ENCODE data around the gene FIGN. TPM values are rescaled to one million over a fixed set of nuclear protein-coding genes. Genes with fewer than 3 reads are reported as not detected.

The FIGN gene
- total and polyA plus RNA-seq, 4 experiments from 2014 or later = not detected

DNA sequence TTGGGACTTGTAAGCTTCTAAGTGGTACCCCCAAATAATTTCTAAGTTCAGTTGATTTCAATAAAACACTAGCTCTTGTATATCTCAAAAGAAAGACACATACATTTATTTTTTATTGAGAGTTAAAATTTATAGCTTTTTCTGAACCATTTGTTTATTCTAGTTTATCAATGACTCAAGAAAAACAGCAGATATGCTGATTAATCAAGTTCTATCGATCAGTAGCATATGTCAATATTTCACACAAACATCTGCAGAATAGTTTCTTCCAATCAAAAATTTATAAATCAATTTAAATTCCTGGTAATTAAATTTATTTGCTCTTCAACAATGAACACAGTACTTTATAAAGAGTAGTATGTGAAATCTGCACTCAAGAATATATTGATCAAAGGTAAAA lies 5.3 kb downstream of the FIGN start:
- no peak overlapping the region for H3K4me3 ChIP-seq (ENCODE audit: low read length in 2 of 2)
- H3K27me3 Mint-ChIP-seq = peaks cover 5 to 6% of the 10 kb centered on the region in 2 donors
- no peaks in the 10 kb centered on the region for H3K36me3 Mint-ChIP-seq
- ChIA-PET POLR2A (ENCODE audit: partially characterized antibody) (no interaction called here), CTCF (ENCODE audit: partially characterized antibody) (no interaction called here)
- no peaks in the 10 kb centered on the region for H3K36me3 ChIP-seq (ENCODE audit: insufficient read depth, low read length)
- no peak overlapping the region for H3K4me3 Mint-ChIP-seq
- no peak for DNase-seq
- intact Hi-C loops (cut with micrococcal nuclease) = no loop called here
- H3K27ac ChIP-seq (ENCODE audit: low read depth, low read length) = no peak overlapping the region
- peaks cover 0 to 4% (median 1%) of the 10 kb centered on the region in 4 donors for H3K4me1 Mint-ChIP-seq
- H3K9me3 ChIP-seq (ENCODE audit: control insufficient read depth in 1 of 2, low read length in 2 of 2) = no peaks in the 10 kb centered on the region
- no peaks in the 10 kb centered on the region for H3K27me3 ChIP-seq (ENCODE audit: insufficient read depth, low read length)
- peaks cover 0 to 10% (median 5%) of the 10 kb centered on the region in 8 donors for H3K9me3 Mint-ChIP-seq
- H3K4me1 ChIP-seq (ENCODE audit: insufficient read depth, low read length) = no peaks in the 10 kb centered on the region
- H3K27ac Mint-ChIP-seq = no peak overlapping the region

DNA sequence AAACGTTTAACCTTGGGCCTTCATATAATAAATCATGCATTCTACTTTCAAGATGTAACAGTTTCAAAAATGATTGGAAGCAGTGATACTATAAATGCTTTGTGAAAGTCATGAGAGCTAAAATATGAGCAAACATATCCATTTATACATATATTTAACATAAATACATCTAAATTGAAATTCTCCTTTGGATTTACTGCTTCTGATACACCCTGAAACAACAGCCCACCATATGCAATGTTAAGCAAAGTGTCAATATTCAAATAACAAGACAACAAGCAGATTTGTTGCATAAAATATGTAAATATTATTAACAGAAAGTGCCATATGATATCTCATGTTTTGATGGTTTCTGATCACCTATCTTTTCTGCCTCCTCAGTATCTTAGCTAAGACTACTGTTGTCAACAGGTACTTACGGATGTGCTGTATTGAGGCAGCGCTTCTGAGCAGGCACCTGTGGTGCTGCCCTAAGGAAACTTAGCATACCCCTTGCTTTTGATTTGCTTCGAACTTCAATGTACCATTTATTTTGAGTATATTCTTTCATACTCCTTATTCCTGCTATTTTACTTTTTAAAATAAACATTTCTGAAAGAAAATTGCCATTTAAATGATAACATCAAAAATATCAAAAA lies 6.1 kb downstream of the FIGN start:
- Histone ChIP-seq H3K4me1 (ENCODE audit: insufficient read depth, low read length) (no peaks in the 10 kb centered on the region), H3K27ac (ENCODE audit: low read depth, low read length) (no peak overlapping the region), H3K4me3 (ENCODE audit: low read length in 2 of 2) (no peak overlapping the region), H3K9me3 (ENCODE audit: control insufficient read depth in 1 of 2, low read length in 2 of 2) (no peaks in the 10 kb centered on the region), H3K36me3 (ENCODE audit: insufficient read depth, low read length) (no peaks in the 10 kb centered on the region), H3K27me3 (ENCODE audit: insufficient read depth, low read length) (no peaks in the 10 kb centered on the region)
- Mint-ChIP-seq H3K4me3 (no peak overlapping the region), H3K4me1 (no peaks in the 10 kb centered on the region), H3K36me3 (no peaks in the 10 kb centered on the region), H3K9me3 (peaks cover 0 to 10% (median 2%) of the 10 kb centered on the region in 8 donors), H3K27me3 (peaks cover under 1% of the 10 kb centered on the region in 2 donors), H3K27ac (no peak overlapping the region)
- no peak for DNase-seq
- POLR2A ChIA-PET (ENCODE audit: partially characterized antibody) = no interaction called here
- CTCF ChIA-PET (ENCODE audit: partially characterized antibody) = no interaction called here
- intact Hi-C loops (cut with micrococcal nuclease) = no loop called here

DNA sequence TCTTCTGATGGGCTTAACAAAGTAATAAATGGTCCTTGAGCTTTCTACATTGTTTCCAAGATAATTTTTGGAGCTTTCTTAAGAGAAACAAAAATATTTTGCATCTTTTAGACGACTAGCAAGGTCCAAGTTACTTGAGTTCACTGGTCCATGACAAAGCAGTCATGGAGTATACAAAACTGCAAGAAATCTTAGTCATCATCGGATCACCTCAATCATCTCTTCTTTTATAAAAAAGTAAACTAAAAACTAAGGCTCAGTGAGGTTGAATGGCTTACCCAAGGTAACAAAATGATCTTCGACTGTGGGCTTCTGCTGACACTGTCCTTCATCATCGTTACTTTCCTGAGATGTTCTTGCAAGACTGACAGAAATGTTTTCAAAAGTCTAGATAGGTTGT lies 11.9 kb downstream of the FIGN start:
- POLR2A ChIA-PET (ENCODE audit: partially characterized antibody) = no interaction called here
- no peaks in the 10 kb centered on the region for H3K4me1 Mint-ChIP-seq
- Histone ChIP-seq H3K27ac (ENCODE audit: low read depth, low read length) (no peak overlapping the region), H3K9me3 (ENCODE audit: control insufficient read depth in 1 of 2, low read length in 2 of 2) (no peaks in the 10 kb centered on the region), H3K36me3 (ENCODE audit: insufficient read depth, low read length) (no peaks in the 10 kb centered on the region), H3K4me3 (ENCODE audit: low read length in 2 of 2) (no peak overlapping the region), H3K27me3 (ENCODE audit: insufficient read depth, low read length) (no peaks in the 10 kb centered on the region), H3K4me1 (ENCODE audit: insufficient read depth, low read length) (no peaks in the 10 kb centered on the region)
- intact Hi-C loops (cut with micrococcal nuclease) = no loop called here
- no peak for DNase-seq
- no peak overlapping the region for H3K4me3 Mint-ChIP-seq
- no peaks in the 10 kb centered on the region for H3K27me3 Mint-ChIP-seq
- H3K9me3 Mint-ChIP-seq = peaks cover 0 to 7% (median 0%) of the 10 kb centered on the region in 8 donors
- H3K27ac Mint-ChIP-seq = no peak overlapping the region
- no peaks in the 10 kb centered on the region for H3K36me3 Mint-ChIP-seq
- CTCF ChIA-PET (ENCODE audit: partially characterized antibody) = no interaction called here

DNA sequence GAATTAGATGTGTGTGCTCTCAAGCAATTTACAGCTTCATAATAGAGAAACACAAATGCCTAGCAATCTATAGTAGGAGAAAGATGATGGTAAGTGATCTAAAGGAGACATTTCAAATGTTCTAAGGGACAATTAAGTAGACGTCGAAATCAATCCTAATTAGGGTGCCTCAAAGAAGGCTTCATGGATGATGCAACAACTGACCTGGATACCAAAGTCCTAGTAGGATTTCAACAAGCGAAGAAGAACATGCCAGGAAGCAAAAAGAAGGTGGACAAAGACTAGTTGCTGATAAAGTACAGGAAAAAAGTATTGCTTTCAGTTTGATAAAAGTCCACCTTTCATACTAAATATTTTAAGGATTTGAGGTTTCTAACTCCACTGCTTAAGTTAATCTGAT lies 12.5 kb downstream of the FIGN start:
- Histone ChIP-seq H3K4me1 (ENCODE audit: insufficient read depth, low read length) (no peaks in the 10 kb centered on the region), H3K4me3 (ENCODE audit: low read length in 2 of 2) (no peak overlapping the region), H3K9me3 (ENCODE audit: control insufficient read depth in 1 of 2, low read length in 2 of 2) (no peaks in the 10 kb centered on the region), H3K36me3 (ENCODE audit: insufficient read depth, low read length) (no peaks in the 10 kb centered on the region), H3K27ac (ENCODE audit: low read depth, low read length) (no peak overlapping the region), H3K27me3 (ENCODE audit: insufficient read depth, low read length) (no peaks in the 10 kb centered on the region)
- no peak overlapping the region for H3K4me3 Mint-ChIP-seq
- H3K4me1 Mint-ChIP-seq = no peaks in the 10 kb centered on the region
- no peak for DNase-seq
- H3K36me3 Mint-ChIP-seq = no peaks in the 10 kb centered on the region
- CTCF ChIA-PET (ENCODE audit: partially characterized antibody) = no interaction called here
- H3K27me3 Mint-ChIP-seq = no peaks in the 10 kb centered on the region
- intact Hi-C loops (cut with micrococcal nuclease) = no loop called here
- H3K27ac Mint-ChIP-seq = no peak overlapping the region
- peaks cover 0 to 7% (median 0%) of the 10 kb centered on the region in 8 donors for H3K9me3 Mint-ChIP-seq
- POLR2A ChIA-PET (ENCODE audit: partially characterized antibody) = no interaction called here

DNA sequence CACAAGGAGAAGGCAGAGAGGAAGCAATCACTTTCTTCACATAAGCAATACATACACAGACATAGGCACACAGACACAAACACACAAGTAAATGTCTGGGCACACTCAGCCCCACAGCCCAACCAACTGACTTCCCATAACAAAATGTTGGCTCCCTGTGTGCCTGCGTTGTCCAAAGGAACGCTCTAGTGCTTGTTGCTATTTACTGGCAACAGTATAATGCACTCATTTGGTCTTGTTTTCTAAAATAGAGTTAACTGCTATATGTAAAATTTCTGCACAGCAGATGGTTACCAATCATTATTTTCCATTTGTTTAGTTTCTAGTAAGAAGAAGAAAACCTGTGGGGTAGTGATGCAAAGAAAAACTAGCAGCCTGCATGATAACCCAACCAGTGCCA lies 16.5 kb downstream of the FIGN start:
- Histone ChIP-seq H3K36me3 (ENCODE audit: insufficient read depth, low read length) (no peaks in the 10 kb centered on the region), H3K27me3 (ENCODE audit: insufficient read depth, low read length) (no peaks in the 10 kb centered on the region), H3K27ac (ENCODE audit: low read depth, low read length) (no peak overlapping the region), H3K9me3 (ENCODE audit: control insufficient read depth in 1 of 2, low read length in 2 of 2) (no peaks in the 10 kb centered on the region), H3K4me1 (ENCODE audit: insufficient read depth, low read length) (no peaks in the 10 kb centered on the region), H3K4me3 (ENCODE audit: low read length in 2 of 2) (no peak overlapping the region)
- H3K9me3 Mint-ChIP-seq = peaks cover 0 to 10% (median 1%) of the 10 kb centered on the region in 8 donors
- H3K4me3 Mint-ChIP-seq = no peak overlapping the region
- H3K36me3 Mint-ChIP-seq = no peaks in the 10 kb centered on the region
- ChIA-PET CTCF (ENCODE audit: partially characterized antibody) (no interaction called here), POLR2A (ENCODE audit: partially characterized antibody) (no interaction called here)
- no peak overlapping the region for H3K27ac Mint-ChIP-seq
- H3K4me1 Mint-ChIP-seq = no peaks in the 10 kb centered on the region
- DNase-seq = no peak
- H3K27me3 Mint-ChIP-seq = no peaks in the 10 kb centered on the region
- intact Hi-C loops (cut with micrococcal nuclease) = no loop called here

DNA sequence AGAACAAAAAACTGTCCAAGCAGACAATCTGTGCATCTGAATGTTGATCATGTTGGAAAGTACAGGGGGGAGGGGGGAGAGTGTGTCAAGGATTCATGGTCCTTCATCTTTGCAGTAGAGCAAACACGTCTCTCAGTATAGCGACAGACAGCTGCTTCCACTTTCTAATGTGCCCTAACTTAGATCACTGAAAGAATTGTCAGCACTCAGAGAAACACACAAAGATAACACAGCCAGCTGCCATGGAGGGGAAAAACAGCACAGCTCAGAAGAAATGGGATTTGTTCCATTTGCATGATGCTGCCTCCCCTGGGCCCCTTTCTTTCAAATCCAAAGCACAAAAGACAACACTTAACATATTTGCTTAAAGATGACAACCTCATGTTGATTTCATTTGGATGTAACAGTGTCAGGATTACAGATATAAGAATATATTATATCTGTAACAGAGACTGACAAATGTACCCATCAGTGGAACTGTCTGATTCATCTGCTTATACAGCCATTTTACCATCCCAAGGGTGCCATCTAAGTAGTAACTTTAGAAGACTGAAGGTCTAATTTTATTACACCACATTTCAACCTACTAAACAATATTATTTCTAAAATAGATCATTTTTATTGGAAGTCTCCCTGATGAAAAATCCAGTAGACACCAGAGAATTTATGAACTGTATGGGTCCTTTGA lies 17.7 kb downstream of the FIGN start:
- no peak overlapping the region for H3K4me3 Mint-ChIP-seq
- H3K4me1 ChIP-seq (ENCODE audit: insufficient read depth, low read length) = no peaks in the 10 kb centered on the region
- no peaks in the 10 kb centered on the region for H3K9me3 ChIP-seq (ENCODE audit: control insufficient read depth in 1 of 2, low read length in 2 of 2)
- H3K27me3 ChIP-seq (ENCODE audit: insufficient read depth, low read length) = no peaks in the 10 kb centered on the region
- ChIA-PET POLR2A (ENCODE audit: partially characterized antibody) (no interaction called here), CTCF (ENCODE audit: partially characterized antibody) (no interaction called here)
- no peak overlapping the region for H3K27ac ChIP-seq (ENCODE audit: low read depth, low read length)
- no peaks in the 10 kb centered on the region for H3K36me3 ChIP-seq (ENCODE audit: insufficient read depth, low read length)
- H3K27ac Mint-ChIP-seq = no peak overlapping the region
- H3K9me3 Mint-ChIP-seq = peaks cover 0 to 10% (median under 1%) of the 10 kb centered on the region in 8 donors
- no peaks in the 10 kb centered on the region for H3K36me3 Mint-ChIP-seq
- no peaks in the 10 kb centered on the region for H3K27me3 Mint-ChIP-seq
- H3K4me3 ChIP-seq (ENCODE audit: low read length in 2 of 2) = no peak overlapping the region
- no peaks in the 10 kb centered on the region for H3K4me1 Mint-ChIP-seq
- no peak for DNase-seq
- intact Hi-C loops (cut with micrococcal nuclease) = no loop called here

DNA sequence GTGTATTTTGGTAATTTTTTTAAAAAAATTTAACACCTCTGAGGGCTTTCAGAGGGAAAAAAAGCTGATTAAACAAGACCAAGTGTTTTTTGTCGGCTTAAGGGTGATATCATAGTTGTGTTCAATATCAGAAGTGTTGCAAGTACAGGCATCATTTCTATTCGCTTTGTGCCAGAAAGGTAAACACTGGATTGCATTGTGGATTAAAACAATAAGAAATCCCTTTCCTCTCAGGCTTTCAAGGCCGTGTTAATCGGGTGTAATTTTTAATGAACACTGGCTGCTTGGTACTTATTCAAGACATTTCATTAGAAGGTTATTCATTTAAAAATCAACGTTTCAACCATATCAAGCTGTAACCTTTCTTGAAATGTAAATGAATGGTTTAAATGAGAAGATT lies 18.3 kb downstream of the FIGN start:
- H3K27ac ChIP-seq (ENCODE audit: low read depth, low read length) = no peak overlapping the region
- no peaks in the 10 kb centered on the region for H3K36me3 ChIP-seq (ENCODE audit: insufficient read depth, low read length)
- Mint-ChIP-seq H3K4me3 (no peak overlapping the region), H3K9me3 (peaks cover 0 to 10% (median 0%) of the 10 kb centered on the region in 8 donors), H3K27ac (no peak overlapping the region), H3K36me3 (no peaks in the 10 kb centered on the region), H3K27me3 (no peaks in the 10 kb centered on the region), H3K4me1 (no peaks in the 10 kb centered on the region)
- H3K4me3 ChIP-seq (ENCODE audit: low read length in 2 of 2) = no peak overlapping the region
- H3K4me1 ChIP-seq (ENCODE audit: insufficient read depth, low read length) = no peaks in the 10 kb centered on the region
- no peak for DNase-seq
- ChIA-PET POLR2A (ENCODE audit: partially characterized antibody) (no interaction called here), CTCF (ENCODE audit: partially characterized antibody) (no interaction called here)
- intact Hi-C loops (cut with micrococcal nuclease) = no loop called here
- no peaks in the 10 kb centered on the region for H3K9me3 ChIP-seq (ENCODE audit: control insufficient read depth in 1 of 2, low read length in 2 of 2)
- no peaks in the 10 kb centered on the region for H3K27me3 ChIP-seq (ENCODE audit: insufficient read depth, low read length)

All from CD4-positive, alpha-beta memory T cell (primary cell).